ENCODE data around the gene PIGK. TPM values are rescaled to one million over a fixed set of nuclear protein-coding genes. Genes with fewer than 3 reads are reported as not detected.

Gene PIGK
- total and polyA plus RNA-seq, 10 of the 15 experiments (the other 5 are each of a cell fraction or from before 2014, with no cell fraction given), result 9.1 to 27.4 (median 16.9) TPM

- SMC1A ChIA-PET (ENCODE audit: uncharacterized antibody, unreplicated experiment), result interaction anchor here (0.5 to 5.1 kb wide), 16 partner anchors 12 to 1217 kb away, joined by 3 to 29 read pairs (median 4); no protein-coding TSS in a partner anchor
- Histone ChIP-seq H3K79me2 (ENCODE audit: control insufficient read depth, insufficient read depth, low read length) (no peaks in the 10 kb centered on the region), H3K9ac (ENCODE audit: control insufficient read depth, insufficient read depth, low read length) (no peak overlapping the region), H2AFZ (ENCODE audit: control insufficient read depth, low read depth, low read length) (peak overlapping the region; percentile 21; the same call in 1 of the 2 replicates), H3K36me3 (ENCODE audit: control insufficient read depth in 2 of 2, insufficient read depth in 2 of 2, low read length in 1 of 2) (no peaks in the 10 kb centered on the region), H3K27me3 (replicated peaks in 1 of 2; ENCODE audit: control insufficient read depth in 2 of 2, insufficient read depth in 2 of 2, low read length in 1 of 2) (no peaks in the 10 kb centered on the region), H4K20me1 (ENCODE audit: control insufficient read depth, insufficient read depth) (no peaks in the 10 kb centered on the region), H3K4me3 (no peak overlapping the region), H3K27ac (ENCODE audit: control insufficient read depth, insufficient read depth) (no peak overlapping the region), H3K4me2 (ENCODE audit: control insufficient read depth, insufficient read depth) (no peak overlapping the region), H3K4me1 (ENCODE audit: control insufficient read depth, insufficient read depth, low read length) (no peaks in the 10 kb centered on the region), H3K9me3 (replicated peaks; ENCODE audit: control insufficient read depth, insufficient read depth, low read length) (no peaks in the 10 kb centered on the region)
- CTCF ChIA-PET, result interaction anchor here (0.6 to 4.6 kb wide), 14 partner anchors 9 to 1610 kb away, joined by 3 to 23 read pairs (median 4); no protein-coding TSS in a partner anchor
- intact Hi-C loops (cut with micrococcal nuclease; ENCODE audit: unreplicated experiment), result loop anchor here (1.0 to 10.0 kb wide), 4 partner anchors 225 to 1222 kb away; no protein-coding TSS in a partner anchor
- no TSS peak for BruUV-seq (replicated peaks)
- DNase-seq (ENCODE audit: low read depth, low spot score), result no peak
- 53% methylated on average over 2 of the region's 2 CpGs for WGBS (ENCODE audit: insufficient coverage, insufficient replicate concordance, low lambda C conversion rate, missing lambda C conversion rate)
- peak; percentile 62 for FAIRE-seq
- in situ Hi-C loops (cut with MboI), result loop anchor here (25.0 kb wide), 1 partner anchor 1214 kb away; no protein-coding TSS in a partner anchor
- POLR2A ChIA-PET, result no interaction called here
- ATAC-seq, result peak; percentile 91
- RAD21 ChIA-PET (ENCODE audit: unreplicated experiment), result interaction anchor here (0.7 to 2.3 kb wide), 8 partner anchors 178 to 1215 kb away, joined by 3 to 12 read pairs (median 4); partner anchors contain the start of gene ST6GALNAC5
- TF ChIP-seq MLLT1 (IDR thresholded peaks at IDR 0.05), result no peak
- no peak for TF ChIP-seq SPI1 (IDR thresholded peaks at IDR 0.05; ENCODE audit: borderline replicate concordance, insufficient read depth, low read depth, low read length)
- peak; percentile 81 for TF ChIP-seq RAD21 (IDR thresholded peaks at IDR 0.05; ENCODE audit: insufficient read depth, low read depth, low read length)
- TF ChIP-seq ZSCAN29 (IDR thresholded peaks at IDR 0.05), result no peak
- no peak for TF ChIP-seq NFXL1 (IDR thresholded peaks at IDR 0.05; ENCODE audit: borderline replicate concordance)
- TF ChIP-seq MTA3 (IDR thresholded peaks at IDR 0.05; ENCODE audit: borderline replicate concordance, low read length), result no peak
- TF ChIP-seq KLF5 (IDR thresholded peaks at IDR 0.05; ENCODE audit: partially characterized antibody), result no peak
- TF ChIP-seq MEF2B (IDR thresholded peaks at IDR 0.05; ENCODE audit: partially characterized antibody, poor library complexity, severe bottlenecking), result no peak
- no peak for TF ChIP-seq TAF1 (IDR thresholded peaks at IDR 0.05; ENCODE audit: borderline replicate concordance, low read depth, low read length)
- TF ChIP-seq NBN (IDR thresholded peaks at IDR 0.05), result no peak
- TF ChIP-seq, protein P1, sequence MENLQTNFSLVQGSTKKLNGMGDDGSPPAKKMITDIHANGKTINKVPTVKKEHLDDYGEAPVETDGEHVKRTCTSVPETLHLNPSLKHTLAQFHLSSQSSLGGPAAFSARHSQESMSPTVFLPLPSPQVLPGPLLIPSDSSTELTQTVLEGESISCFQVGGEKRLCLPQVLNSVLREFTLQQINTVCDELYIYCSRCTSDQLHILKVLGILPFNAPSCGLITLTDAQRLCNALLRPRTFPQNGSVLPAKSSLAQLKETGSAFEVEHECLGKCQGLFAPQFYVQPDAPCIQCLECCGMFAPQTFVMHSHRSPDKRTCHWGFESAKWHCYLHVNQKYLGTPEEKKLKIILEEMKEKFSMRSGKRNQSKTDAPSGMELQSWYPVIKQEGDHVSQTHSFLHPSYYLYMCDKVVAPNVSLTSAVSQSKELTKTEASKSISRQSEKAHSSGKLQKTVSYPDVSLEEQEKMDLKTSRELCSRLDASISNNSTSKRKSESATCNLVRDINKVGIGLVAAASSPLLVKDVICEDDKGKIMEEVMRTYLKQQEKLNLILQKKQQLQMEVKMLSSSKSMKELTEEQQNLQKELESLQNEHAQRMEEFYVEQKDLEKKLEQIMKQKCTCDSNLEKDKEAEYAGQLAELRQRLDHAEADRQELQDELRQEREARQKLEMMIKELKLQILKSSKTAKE (IDR thresholded peaks at IDR 0.05; ENCODE audit: low read depth, poor library complexity, severe bottlenecking), result no peak
- no peak for TF ChIP-seq BHLHE40 (IDR thresholded peaks at IDR 0.05; ENCODE audit: borderline replicate concordance in 1 of 2, low read depth in 2 of 2, low read length in 1 of 2)
- no peak for TF ChIP-seq ASH2L (IDR thresholded peaks at IDR 0.05; ENCODE audit: borderline replicate concordance, low read depth)
- no peak for TF ChIP-seq ETV6 (conservative IDR thresholded peaks at IDR 0.05 in 1 of 2, IDR thresholded peaks at IDR 0.05 in 1 of 2; ENCODE audit: borderline replicate concordance in 1 of 2, low read depth in 1 of 2)
- no peak for TF ChIP-seq PRDM15 (CRISPR knock-in tag; IDR thresholded peaks at IDR 0.05)
- no peak for TF ChIP-seq ESRRA (IDR thresholded peaks at IDR 0.05; ENCODE audit: low read length)
- TF ChIP-seq SMC3 (IDR thresholded peaks at IDR 0.05; ENCODE audit: borderline replicate concordance, low read length), result peak; percentile 68; the same call in 1 of the 2 replicates
Measured at GRCh38 chr1:77126307-77126706, 92.9 kb downstream of the PIGK start.

All from GM12878 (cell line).